Raji (cell line): ENCODE results near the gene PLEKHG1.
A peak's percentile ranks its signal among the peaks of the same experiment; 100 is the strongest.

ENCODE experiments used
- POLR2A ChIP-seq: IDR thresholded peaks from 2 replicates; pipeline ENCODE4 v1.6.1; 2011; ENCODE audit warnings: low read depth, low read length, control low read depth; ENCODE audit not compliant: insufficient read depth

Gene PLEKHG1

GRCh38 chr6:150599199-150600009 is at the start of gene PLEKHG1:
TSS of gene PLEKHG1 (plus strand) at chr6:150599885. CDS start at chr6:150733682, 133,797 bp downstream.
- TF ChIP-seq POLR2A: peak; percentile 31; the same call in 1 of the 2 replicates

DNA sequence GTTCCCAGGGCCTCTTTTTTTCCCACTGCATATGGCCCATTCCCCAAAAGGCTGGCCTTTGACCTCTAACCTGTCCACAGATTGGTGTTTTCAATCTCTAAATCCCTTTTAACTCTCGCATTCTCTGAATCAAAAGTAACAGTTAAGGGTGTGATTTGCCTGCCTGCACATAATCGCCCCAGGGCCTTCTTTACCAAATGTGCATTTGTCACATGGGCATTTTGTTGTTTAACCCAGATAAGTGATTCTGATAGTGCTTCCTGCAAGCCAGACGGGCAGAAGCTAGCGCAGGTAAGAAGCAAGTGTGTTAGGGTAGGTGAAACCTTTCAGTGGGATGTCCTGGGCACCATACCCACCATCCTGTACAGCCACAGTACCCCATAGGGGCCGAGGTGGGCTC is 49.4 kb upstream of the PLEKHG1 start:
- TF ChIP-seq POLR2A: no peak

DNA sequence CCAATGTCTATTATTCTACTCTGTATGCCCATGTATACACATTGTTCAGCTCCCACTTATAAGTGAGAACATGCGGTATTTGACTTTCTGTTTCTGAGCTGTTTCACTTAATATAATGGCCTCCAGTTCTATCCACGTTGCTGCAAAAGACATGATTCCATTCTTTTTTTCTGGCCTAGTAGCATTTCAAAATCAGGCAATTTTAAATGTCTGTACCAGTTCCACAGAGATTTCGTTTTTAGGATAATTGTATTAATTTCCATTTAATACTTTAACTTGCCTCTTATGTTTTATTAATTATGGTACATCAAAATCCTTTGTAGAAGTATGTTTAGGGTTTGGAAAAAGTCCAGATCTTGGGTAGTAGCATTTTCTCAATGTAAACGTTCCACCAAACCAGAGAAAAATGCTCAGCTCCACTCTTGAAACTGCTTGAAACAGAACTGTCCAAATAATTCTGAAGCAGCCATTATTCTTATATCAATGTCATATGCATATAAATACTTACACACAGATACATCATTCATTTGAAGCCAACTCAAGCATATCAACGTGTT is 42.6 kb upstream of the PLEKHG1 start:
- no peak for TF ChIP-seq POLR2A

GRCh38 chr6:150560004-150560883 is 39.4 kb upstream of the PLEKHG1 start:
- TF ChIP-seq POLR2A: no peak

GRCh38 chr6:150560884-150561219 is 38.8 kb upstream of the PLEKHG1 start:
- no peak for TF ChIP-seq POLR2A

- TF ChIP-seq POLR2A: no peak
Observed at GRCh38 chr6:150565945-150566344, 33.7 kb upstream of the PLEKHG1 start.

GRCh38 chr6:150566486-150566885 is 33.2 kb upstream of the PLEKHG1 start:
- TF ChIP-seq POLR2A: no peak

DNA sequence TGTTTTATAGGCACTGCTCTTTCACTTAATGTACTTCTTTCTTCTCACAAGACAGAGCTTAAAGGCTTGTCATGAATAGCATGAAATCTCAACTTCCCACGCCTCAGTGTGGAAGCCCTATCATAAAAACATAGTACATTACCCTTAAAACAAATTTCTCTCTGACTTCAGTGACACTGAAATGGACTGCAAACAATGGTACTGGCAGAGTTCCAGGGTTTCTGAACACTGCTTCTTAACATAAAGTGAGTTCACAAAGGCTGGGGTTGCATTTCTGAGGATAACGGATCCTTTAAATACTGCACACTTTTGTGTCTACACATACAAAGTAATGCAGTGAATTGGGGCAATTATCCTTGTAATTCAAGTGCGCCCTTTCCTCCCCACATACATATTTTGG is 32.3 kb upstream of the PLEKHG1 start:
- TF ChIP-seq POLR2A: no peak

DNA sequence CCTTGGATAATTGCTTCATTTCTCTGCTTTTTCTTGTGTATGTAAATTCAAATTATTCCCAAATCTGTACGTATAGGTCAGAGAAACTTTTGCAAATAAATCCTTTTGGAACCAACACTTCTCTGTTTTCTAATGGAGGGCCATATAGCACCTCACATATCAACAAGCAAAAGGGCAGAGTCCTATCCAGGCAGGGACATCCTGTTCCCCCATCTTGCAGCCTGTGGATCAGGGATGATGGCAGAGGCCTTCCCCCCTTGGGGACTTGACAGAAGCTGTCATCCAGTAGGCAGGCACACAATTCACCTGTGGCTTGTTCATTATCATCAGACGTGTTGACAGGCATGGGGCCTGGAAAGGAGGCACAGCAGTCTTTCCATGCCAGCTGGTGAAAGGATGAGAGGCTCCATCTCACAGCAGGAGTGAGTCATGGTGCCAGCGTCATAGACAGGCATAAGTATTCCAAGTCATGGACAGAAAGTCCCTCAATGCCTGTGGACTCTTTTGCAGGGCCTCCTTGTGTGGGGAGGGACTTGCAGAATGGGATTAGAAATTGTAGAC is 31.8 kb upstream of the PLEKHG1 start:
- no peak for TF ChIP-seq POLR2A

GRCh38 chr6:150568560-150568959 is 31.1 kb upstream of the PLEKHG1 start:
- TF ChIP-seq POLR2A: no peak

GRCh38 chr6:150569161-150569560 is 30.5 kb upstream of the PLEKHG1 start:
- no peak for TF ChIP-seq POLR2A

DNA sequence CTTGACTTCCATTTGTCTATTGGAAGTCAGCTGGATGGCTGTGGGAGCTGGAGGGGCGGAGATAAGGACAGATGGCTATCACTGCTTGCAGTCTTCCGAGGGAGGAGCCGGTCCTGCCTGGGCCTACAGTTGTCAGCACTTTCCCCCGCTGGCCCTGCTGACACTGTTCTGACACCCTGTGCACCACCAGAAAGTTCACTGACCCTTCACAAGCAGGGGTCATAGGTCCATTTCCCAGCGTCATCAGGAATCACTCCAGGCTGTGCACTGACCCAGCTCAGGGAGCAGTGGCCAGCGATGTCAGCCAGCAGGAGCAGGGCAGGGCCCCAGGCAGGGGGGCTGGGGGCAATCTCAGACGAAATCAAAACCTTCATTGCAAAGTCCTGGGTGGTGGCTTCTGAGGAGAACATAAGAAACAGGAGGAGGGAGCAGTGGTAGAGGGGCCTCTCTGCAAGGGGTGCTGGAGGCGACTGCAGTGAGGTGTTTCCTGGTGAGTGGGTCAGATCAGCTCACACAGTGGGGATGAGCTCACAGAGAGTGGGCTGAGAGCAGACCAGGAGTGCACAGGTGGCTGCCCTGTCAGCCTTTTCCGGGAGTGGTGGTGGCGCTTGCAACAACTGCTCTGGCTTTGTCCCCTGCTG is 26.5 kb upstream of the PLEKHG1 start:
- TF ChIP-seq POLR2A: no peak

DNA sequence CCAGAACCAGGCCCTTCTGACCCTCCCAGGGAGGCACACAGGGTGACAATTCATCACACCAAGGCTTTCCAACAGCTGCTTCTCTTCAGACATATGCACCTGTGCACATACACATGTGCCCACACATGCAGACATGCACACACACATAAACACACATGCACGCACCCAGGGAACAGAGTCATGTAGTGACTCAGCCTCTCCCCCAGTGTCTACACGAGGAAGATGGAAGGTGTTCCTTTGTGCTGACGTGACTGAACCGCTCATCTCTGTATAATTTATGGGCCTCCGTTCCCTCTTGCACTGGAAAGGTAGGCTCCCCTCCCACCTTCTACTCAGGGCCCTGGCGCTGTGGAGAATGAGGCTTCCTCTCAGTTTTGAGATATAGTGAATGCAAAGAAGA is 23.8 kb upstream of the PLEKHG1 start:
- TF ChIP-seq POLR2A: no peak

GRCh38 chr6:150576651-150577226 is 22.9 kb upstream of the PLEKHG1 start:
- TF ChIP-seq POLR2A: no peak

- no peak for TF ChIP-seq POLR2A
Observed at GRCh38 chr6:150579611-150580010, 20.1 kb upstream of the PLEKHG1 start.

DNA sequence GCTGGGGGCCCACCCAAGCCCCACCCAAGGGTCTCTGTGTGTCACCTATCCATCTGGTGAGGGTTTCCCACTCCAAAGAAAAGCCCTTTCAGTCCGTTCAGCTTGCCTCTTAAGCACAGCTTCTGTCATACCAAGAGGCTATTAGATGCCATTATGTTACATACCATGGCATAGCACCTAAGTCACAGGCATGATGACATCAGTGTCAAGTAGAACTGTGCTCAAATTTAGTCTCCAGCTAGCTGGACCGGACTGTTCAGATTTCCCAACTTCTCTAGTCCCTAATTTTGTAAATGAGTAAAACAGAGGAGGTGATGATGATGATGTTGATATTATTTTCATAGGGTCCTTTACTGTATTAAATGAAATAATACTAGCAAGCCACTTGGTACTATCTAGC is 19.2 kb upstream of the PLEKHG1 start:
- TF ChIP-seq POLR2A: no peak
